PC-9 (cell line): ENCODE data around the gene HTT.

Source experiments
- EZH2 ChIP-seq: fragments of 200-600 bp; sonication (generic); IDR thresholded peaks from 2 replicates; pipeline ENCODE4 v1.8.0; 2017; ENCODE audit warnings: antibody characterized with exemption, low read depth
- TF ChIP-seq, protein P1 (sequence below): fragments of 200-600 bp; sonication (generic); conservative IDR thresholded peaks from 2 replicates; pipeline ENCODE4 v1.6.1; 2017; ENCODE audit warnings: mixed run types, antibody characterized with exemption, mild to moderate bottlenecking, moderate library complexity

DNA sequence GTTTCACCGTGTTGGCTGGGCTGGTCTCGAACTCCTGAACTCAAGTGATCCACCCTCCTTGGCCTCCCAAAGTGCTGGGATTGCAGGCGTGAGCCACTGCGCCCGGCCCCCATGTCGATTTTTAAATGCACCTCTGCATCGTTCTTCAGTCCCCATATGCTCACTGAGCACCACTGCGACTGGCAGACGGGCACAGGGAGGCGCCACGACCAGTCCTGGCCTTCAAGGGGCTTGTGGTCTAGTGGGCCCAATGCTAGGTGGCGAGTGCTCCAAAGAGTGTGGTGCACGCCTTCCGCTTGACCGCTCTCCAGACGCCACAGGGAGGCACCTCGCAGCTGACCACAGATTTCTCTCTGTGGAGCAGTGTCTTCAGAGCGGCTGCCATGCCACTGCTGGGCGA is 162.8 kb downstream of the HTT start:
- TF ChIP-seq, protein P1, sequence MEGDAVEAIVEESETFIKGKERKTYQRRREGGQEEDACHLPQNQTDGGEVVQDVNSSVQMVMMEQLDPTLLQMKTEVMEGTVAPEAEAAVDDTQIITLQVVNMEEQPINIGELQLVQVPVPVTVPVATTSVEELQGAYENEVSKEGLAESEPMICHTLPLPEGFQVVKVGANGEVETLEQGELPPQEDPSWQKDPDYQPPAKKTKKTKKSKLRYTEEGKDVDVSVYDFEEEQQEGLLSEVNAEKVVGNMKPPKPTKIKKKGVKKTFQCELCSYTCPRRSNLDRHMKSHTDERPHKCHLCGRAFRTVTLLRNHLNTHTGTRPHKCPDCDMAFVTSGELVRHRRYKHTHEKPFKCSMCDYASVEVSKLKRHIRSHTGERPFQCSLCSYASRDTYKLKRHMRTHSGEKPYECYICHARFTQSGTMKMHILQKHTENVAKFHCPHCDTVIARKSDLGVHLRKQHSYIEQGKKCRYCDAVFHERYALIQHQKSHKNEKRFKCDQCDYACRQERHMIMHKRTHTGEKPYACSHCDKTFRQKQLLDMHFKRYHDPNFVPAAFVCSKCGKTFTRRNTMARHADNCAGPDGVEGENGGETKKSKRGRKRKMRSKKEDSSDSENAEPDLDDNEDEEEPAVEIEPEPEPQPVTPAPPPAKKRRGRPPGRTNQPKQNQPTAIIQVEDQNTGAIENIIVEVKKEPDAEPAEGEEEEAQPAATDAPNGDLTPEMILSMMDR, result no peak
- no peak for TF ChIP-seq EZH2
